Measurements from ENCODE around the gene SMAD9. TPM values are rescaled to one million over a fixed set of nuclear protein-coding genes. Genes with fewer than 3 reads are reported as not detected.

Gene SMAD9
- total RNA-seq, 1 experiment from 2014 or later: 5.1 TPM

- no peak for DNase-seq (ENCODE audit: low read depth)
Observed at GRCh38 chr13:36912369-36912768, 7.7 kb downstream of the SMAD9 start.

DNA sequence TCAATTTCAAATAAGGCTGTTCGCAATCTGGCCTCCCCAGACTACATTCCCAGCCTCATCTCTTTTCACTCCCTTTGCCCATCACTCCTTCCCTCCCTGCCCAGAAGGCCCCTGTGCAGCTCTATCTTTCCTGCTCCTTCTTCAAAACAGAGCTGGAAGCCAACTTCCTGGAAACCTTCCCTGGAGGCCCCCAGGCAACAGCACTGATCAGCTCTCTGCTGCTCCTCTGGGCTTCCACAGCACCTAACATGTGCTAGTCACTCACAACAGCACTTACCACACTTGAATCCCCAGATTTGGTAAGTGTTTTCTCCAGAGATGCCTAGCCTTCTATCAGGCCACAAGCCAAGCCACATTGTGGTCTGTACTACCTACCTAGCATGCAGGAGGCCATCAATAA, 9.5 kb downstream of the SMAD9 start:
- DNase-seq (ENCODE audit: low read depth): no peak

- no peak for DNase-seq (ENCODE audit: low read depth)
Observed at GRCh38 chr13:36907821-36908220, 12.2 kb downstream of the SMAD9 start.

DNA sequence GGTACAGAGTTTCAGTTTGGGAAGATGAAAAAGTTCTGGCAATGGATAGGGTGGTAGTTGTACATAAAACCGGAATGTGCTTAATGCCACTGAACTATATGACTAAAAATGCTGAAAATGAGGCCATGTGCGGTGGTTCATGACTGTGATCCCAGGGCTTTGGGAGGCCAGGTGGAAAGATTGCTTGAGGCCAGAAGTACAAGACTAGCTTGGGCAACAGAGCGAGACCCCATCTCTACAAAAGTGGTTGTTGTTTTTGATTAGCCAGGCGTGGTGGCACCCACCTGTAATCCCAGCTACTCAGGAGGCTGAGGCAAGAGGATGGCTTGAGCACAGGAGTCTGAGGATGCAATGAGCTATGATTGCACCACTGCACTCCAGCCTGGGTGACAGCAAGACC, 12.8 kb downstream of the SMAD9 start:
- no peak for DNase-seq (ENCODE audit: low read depth)

- no peak for DNase-seq (ENCODE audit: low read depth)
Observed at GRCh38 chr13:36905944-36906343, 14.1 kb downstream of the SMAD9 start.

GRCh38 chr13:36903925-36904595, 16.0 kb downstream of the SMAD9 start:
- no peak for DNase-seq (ENCODE audit: low read depth)

DNA sequence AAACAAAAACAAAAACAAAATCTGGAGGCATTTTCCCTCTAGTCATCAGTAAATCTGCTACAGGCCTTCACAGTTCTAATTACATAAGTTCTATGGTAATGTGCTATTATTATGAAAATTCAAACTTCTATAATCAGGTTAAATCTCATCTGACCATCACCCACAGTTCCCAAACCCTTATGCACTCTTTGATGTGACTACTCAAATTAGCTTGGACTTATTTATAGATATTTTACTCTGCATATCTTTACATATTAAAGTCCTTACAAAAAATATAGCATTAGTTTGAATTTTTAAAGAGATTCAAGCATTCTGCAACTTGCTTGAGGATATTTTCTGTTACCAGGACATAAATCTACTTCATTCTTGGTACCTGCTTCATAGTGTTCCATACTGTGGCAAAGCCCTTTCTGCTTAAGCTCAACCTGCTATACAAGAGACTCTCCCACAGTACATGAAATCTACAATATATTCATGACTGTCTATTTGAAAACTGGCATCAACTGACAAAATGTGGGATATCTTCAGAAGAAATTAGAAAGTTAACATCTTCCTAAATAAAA, 22.9 kb downstream of the SMAD9 start:
- no peak for DNase-seq (ENCODE audit: low read depth)

DNA sequence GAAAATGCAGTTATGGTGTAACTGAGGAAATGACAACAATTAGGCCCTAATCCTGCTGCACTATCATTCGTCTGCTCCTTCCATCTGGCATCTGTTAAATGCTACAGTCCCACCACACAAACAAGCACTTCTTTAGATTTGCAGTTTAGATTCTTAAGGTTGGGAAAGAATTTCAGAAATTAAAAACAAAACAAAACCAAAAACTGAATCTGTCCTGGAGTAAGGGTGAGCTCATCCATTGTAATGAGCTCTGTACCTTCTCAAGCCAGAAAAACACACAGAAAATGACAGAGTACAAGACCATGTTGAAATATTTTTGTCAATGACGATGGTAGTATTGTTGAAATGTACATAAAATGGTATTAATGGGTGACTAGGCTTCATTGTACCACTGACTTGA, 28.3 kb downstream of the SMAD9 start:
- no peak for DNase-seq (ENCODE audit: low read depth)

- no peak for DNase-seq (ENCODE audit: low read depth)
Observed at GRCh38 chr13:36888645-36889044, 31.4 kb downstream of the SMAD9 start.

GRCh38 chr13:36887758-36888521, 32.1 kb downstream of the SMAD9 start:
- no peak for DNase-seq (ENCODE audit: low read depth)

- no peak for DNase-seq (ENCODE audit: low read depth)
Observed at GRCh38 chr13:36885901-36886300, 34.1 kb downstream of the SMAD9 start.

GRCh38 chr13:36884235-36884634, 35.8 kb downstream of the SMAD9 start:
- DNase-seq (ENCODE audit: low read depth): no peak

GRCh38 chr13:36883824-36884223, 36.2 kb downstream of the SMAD9 start:
- no peak for DNase-seq (ENCODE audit: low read depth)

DNA sequence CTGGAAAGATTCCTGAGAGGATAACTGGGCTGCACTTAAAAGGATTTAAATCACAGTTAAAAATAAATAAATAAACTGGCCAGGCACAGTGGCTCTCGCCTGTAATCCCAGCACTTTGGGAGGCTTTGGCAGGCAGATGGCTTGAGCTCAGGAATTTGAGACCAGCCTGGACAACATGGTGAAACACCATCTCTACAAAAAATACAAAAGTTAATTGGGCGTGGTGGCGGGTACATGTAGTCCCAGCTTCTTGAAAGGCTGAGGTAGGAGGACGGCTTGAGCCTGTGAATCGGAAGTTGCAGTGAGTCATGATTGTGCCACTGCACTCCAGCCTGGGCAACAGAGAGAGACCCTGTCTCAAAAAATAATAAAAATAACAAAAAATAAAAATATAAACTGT, 36.6 kb downstream of the SMAD9 start:
- peak; percentile 44 for DNase-seq (ENCODE audit: low read depth)

- no peak for DNase-seq (ENCODE audit: low read depth)
Observed at GRCh38 chr13:36882829-36883390, 37.1 kb downstream of the SMAD9 start.

- peak; percentile 55 for DNase-seq (ENCODE audit: low read depth)
Observed at GRCh38 chr13:36880961-36881360, 39.1 kb downstream of the SMAD9 start.

DNA sequence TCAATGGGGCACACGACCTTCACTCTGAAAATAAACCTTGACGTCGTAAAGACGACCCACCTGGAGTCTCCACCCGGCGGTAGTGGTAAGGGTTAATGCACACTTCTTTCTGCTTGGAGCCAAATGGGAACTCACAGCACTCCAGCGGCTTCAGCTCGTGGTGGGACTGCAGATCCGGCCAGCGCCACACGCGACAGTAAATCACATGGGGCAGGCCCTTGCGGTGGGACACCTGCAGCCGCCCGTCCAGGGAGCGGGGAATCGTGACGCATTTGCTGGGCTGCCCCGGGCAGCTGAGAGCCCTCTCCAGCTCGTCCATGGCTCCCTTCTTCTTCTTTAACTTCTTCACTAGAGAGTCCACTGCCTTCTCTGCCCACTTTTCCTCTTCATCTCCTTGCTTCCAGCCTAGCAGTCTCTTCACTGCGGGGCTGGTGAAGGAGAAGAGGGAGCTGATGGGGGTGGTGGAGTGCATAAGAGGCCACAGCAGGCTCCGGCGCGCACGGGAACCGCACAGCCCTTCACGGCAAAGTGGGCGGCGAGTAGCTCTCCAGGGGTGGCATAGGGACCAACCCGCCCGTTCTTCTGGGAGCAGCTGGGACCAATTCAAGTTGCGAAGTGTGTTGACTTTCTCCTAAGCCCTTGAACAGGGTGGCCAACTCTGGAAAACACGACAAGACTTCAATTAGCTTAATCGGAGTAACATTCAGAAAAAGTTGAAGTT, 40.7 kb downstream of the SMAD9 start:
- DNase-seq (ENCODE audit: low read depth): no peak

DNA sequence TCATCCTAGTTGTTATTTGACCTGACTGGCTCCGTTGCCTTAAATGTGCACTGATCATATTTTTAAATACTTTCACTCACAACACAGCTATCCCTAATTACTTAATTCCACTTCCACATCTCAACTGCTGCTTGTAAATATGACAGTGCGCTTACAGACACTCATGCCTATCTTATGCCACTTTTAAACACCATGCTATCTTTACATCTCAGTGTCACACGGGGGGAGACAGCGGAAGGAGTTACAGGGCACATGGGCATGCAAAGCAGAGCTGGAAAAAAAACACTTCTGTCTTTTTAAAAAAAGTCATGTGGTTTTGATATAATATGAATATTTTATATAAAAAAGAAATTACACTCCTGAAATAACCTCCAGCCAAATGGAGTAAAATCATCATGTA, 44.1 kb downstream of the SMAD9 start:
- DNase-seq (ENCODE audit: low read depth): no peak

- DNase-seq (ENCODE audit: low read depth): no peak
Observed at GRCh38 chr13:36875431-36875830, 44.6 kb downstream of the SMAD9 start.

- DNase-seq (ENCODE audit: low read depth): no peak
Observed at GRCh38 chr13:36872621-36873020, 47.4 kb downstream of the SMAD9 start.

DNA sequence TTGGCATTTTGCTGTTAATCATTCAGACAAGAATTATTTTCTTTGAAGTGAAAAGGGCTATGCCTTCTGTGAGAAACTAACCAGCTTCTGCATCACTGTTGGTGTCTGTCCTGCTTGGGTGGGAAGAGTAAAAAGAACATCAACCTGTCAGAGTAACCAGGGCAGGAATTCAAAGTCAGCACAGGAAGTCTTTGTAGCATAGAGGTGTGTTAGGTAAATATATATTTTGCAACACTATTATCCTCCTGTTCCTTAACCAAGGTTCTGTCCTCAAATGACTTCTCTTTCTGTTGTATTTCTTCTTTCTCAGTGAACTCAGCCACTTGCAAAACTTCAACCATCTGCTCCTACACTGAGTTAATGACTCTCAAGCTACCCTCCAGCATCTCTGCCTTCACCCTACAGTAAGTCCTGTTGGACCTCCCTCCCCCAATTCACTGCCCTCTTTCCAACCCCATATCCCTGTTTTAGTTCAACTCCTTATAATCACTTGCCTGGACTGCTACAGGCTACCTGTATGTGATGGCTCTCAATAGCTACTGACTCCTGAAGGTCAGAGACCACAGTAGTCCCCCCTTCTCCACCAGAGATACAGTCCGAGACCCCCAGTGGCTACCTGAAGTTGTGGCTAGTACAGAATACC, 49.9 kb downstream of the SMAD9 start:
- DNase-seq (ENCODE audit: low read depth): no peak
